Measurements from ENCODE around the gene ERRFI1.

DNA sequence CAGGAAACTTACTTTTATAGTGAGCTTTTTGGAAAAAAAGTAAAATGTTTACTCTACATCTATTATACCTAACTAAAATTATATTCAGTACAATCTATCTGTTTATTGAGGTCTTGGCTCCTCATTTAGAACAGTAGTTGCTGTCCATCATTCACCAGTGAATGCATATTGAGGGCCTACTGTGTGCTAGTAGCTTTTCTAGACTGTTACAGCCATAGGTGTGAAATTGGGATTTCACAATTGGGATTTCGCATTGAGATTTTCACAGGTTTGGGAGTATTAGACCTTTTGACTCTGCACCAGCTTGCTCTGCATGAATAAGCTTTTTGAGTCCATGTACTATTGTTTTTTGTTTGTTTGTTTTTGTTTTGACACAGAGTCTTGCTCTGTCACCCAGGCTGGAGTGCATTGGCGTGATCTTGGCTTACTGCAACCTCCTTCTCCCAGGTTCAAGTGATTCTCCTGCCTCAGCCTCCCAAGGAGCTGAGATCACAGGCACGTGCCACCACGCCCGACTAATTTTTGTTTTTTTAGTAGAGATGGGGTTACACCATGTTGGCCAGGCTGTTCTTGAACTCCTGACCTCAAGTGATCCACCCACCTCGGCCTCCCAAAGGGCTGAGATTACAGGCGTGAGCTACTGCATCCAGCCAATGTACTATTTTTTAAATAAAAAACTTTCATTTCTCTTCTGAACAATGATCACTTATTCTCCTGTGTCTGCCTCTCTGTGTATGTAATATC lies 47.2 kb upstream of the ERRFI1 start:
- TF ChIP-seq, protein P1, sequence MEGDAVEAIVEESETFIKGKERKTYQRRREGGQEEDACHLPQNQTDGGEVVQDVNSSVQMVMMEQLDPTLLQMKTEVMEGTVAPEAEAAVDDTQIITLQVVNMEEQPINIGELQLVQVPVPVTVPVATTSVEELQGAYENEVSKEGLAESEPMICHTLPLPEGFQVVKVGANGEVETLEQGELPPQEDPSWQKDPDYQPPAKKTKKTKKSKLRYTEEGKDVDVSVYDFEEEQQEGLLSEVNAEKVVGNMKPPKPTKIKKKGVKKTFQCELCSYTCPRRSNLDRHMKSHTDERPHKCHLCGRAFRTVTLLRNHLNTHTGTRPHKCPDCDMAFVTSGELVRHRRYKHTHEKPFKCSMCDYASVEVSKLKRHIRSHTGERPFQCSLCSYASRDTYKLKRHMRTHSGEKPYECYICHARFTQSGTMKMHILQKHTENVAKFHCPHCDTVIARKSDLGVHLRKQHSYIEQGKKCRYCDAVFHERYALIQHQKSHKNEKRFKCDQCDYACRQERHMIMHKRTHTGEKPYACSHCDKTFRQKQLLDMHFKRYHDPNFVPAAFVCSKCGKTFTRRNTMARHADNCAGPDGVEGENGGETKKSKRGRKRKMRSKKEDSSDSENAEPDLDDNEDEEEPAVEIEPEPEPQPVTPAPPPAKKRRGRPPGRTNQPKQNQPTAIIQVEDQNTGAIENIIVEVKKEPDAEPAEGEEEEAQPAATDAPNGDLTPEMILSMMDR (IDR thresholded peaks at IDR 0.05; ENCODE audit: borderline replicate concordance, extremely low read depth, low read length, poor library complexity, severe bottlenecking): no peak
- TF ChIP-seq EZH2 (IDR thresholded peaks at IDR 0.05; ENCODE audit: borderline replicate concordance, low read depth, low read length, severe bottlenecking): no peak

Data from DND-41 (cell line).